Fibroblast of the aortic adventitia (primary cell): ENCODE measurements around the gene SMPD1. TPM values are rescaled to one million over a fixed set of nuclear protein-coding genes. Genes with fewer than 3 reads are reported as not detected.
A peak's percentile ranks its signal among the peaks of the same experiment; 100 is the strongest.

Experiments
- DNase-seq: peaks from one replicate; pipeline ENCODE4 v3.0.0-alpha.2; 2010; ENCODE audit warnings: low read depth
- H3K4me3 ChIP-seq: 2 replicates; pipeline ENCODE4 v1.5.1; 2011; ENCODE audit warnings: low read depth, mild to moderate bottlenecking, control low read depth, low read length, moderate library complexity
- total RNA-seq: library from RNA; depleted of rRNA; stranded (reverse); fragments of >200 nt; gene quantifications from 2 replicates; pipeline ENCODE4 v1.2.3, GENCODE V29; 2012; ENCODE audit warnings: low replicate concordance
- TF ChIP-seq, protein P1 (sequence below): IDR thresholded peaks from 2 replicates; pipeline ENCODE4 v1.5.1; 2011; ENCODE audit warnings: mild to moderate bottlenecking, low read length, control low read depth, inconsistent platforms; ENCODE audit not compliant: insufficient read depth

The SMPD1 gene
- total RNA-seq, 1 donor, result 63.9 TPM

DNA sequence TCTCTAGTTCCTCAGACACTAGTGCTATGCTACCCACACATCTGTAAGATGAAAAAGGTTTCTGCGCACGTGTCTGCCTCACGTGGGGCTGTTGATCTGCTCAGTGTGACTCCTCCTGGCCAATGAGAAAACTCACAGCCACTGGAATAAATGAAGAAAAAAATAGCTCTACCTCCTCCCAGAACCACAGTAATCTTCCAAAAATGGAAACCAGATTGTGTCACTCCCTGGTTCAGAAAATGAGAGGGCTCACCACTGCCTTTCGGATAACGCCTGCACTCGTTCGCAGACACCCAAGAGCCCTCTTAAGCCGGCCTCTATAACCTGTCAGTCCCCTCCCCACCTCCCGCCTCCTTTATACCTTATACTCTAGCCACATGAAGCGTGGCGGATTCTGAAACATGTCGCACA lies 23.5 kb downstream of the SMPD1 start:
- TF ChIP-seq, protein P1, sequence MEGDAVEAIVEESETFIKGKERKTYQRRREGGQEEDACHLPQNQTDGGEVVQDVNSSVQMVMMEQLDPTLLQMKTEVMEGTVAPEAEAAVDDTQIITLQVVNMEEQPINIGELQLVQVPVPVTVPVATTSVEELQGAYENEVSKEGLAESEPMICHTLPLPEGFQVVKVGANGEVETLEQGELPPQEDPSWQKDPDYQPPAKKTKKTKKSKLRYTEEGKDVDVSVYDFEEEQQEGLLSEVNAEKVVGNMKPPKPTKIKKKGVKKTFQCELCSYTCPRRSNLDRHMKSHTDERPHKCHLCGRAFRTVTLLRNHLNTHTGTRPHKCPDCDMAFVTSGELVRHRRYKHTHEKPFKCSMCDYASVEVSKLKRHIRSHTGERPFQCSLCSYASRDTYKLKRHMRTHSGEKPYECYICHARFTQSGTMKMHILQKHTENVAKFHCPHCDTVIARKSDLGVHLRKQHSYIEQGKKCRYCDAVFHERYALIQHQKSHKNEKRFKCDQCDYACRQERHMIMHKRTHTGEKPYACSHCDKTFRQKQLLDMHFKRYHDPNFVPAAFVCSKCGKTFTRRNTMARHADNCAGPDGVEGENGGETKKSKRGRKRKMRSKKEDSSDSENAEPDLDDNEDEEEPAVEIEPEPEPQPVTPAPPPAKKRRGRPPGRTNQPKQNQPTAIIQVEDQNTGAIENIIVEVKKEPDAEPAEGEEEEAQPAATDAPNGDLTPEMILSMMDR, result no peak
- H3K4me3 ChIP-seq, result no peak overlapping the region
- no peak for DNase-seq

DNA sequence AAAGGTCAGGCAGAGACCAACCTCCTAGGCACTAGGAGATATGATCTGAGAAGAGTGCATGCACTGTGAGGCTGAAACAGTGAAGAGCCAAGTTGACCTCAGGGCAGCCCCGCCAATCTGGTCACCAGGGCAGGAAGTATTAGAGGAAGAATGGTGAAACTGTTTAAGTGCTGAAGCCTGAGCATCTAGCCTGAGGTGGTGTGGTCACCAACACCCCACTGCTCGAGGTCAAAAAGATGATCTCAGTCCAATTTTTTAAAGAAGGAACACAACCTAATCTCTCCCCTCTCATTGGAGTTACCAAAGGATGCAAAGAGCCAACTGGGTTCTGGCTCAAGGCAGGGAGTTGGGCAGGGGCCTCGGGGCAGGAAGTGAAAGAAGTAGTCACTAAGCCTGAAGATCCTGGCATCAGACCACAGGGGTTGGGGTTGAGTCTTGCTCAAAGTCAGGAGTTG lies 24.6 kb downstream of the SMPD1 start:
- TF ChIP-seq, protein P1, result no peak
- no peak for DNase-seq
- no peak overlapping the region for H3K4me3 ChIP-seq

DNA sequence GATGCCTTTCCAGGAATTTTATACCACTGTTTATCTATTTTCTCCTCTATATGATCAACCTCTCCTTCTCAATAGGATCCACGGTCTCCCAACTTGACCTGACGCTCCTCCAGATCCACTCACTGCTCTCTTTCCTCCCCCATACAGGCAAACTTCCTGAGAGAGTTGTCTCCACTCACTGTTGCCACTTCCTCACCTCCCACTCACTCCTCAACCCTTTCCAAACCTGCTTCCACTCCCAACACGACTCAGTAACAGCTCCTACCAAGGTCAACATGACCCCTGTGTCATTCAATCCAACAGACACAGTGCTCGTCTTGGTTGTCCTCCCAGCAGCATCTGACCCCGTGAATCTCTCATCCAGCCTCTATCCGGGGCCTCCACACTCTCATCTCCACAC lies 25.5 kb downstream of the SMPD1 start:
- TF ChIP-seq, protein P1, result no peak
- no peak for DNase-seq

DNA sequence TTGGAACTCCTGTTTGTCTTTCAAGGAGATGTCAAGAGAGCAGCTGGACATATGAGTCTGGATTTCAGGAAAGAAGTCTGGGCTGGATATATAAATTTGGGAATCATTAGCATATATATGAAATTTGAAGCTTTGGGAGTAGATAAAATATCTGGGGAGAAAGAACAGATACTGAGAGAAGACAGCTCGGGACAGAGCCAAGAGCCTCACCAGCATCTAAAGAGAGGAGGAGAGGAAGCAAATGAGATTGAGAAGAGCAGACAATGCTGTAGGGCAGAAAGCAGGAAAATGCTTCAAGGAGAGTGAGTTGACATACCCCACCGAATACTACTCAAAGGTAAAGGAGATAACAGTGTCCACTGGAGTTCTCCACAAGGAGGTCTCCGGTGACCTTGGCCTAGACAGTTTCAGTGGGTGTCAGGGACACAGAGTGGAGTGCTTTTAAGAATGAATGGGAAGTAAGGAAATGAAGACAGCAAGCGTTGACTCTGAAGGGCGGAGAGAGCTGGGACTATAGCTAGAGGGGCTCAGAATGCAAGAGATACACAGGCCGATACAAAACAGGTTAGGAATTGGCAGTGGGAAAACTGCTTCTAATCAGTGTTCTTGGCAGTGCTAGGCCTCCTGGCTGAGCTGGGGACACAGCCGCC lies 27.8 kb downstream of the SMPD1 start:
- peak; percentile 22 for DNase-seq
- TF ChIP-seq, protein P1, result no peak
- H3K4me3 ChIP-seq, result peak overlapping the region; percentile 80

More for the DNA sequence above, 25.5 kb downstream of the SMPD1 start:
- H3K4me3 ChIP-seq, result no peak overlapping the region

DNA sequence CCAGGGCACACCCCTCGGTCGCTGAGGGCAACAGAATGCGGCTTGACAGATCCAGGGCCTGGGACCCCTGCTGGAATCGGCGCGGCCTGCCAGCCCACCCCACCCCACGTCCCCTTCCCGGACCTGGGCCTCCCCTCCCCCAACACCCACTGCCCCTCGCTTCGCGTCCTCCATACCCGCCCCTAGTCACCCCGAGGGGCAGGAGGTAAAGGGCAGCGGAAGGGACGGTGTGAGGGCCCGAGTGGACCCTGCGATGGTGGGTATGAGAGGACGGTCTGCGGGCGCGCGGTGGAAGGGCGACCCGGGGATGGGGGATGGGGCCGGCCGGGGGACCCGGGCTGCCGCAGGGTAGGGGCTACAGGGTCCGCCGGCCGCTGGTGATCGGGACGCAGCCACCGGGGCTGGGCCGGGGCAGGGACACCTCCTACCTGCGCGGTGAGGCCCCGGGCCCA lies 28.3 kb downstream of the SMPD1 start:
- no peak for DNase-seq
- TF ChIP-seq, protein P1, result no peak
- H3K4me3 ChIP-seq, result peak overlapping the region; percentile 80

DNA sequence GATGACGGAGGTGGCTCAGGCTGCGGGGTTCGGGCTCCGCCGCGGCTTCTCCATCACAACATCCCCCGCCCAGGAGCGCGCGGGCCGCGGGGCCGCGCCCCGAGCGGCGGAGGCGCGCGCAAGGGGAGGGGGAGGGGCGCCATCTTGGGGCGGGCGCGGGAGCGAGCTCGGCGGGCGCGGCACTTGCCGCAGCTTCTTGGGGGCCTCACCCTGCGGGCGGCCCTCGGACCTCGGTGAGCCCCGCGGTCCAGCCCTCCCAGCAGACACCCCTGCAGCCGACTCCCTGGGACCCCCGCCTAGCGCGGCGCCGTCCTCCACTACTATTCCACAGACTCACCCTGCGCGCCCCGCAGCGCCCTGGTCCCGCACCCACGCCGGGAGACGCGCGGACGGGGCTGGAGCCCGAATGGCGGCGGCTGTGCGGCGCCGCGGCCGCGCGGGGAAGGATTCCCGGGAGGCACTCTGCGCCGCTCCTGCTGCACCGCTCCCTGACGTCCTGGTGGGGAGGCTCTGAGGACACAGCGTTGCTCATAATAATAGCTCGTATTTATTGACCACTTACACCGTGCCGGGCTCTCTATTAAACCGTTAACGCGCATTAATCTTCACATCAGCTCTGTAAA lies 28.8 kb downstream of the SMPD1 start, which contains the start of gene APBB1:
Gene APBB1 (minus strand): TSS at position 86 of the 623 bp plus-strand sequence. CDS start 7,747 bp downstream, outside the sequence.
- H3K4me3 ChIP-seq, result peak within 1 kb of the TSS; percentile 80
- TF ChIP-seq, protein P1, result peak; percentile 18
- peak; percentile 47 for DNase-seq
